Stimulated activated CD8-positive, alpha-beta memory T cell treated with anti-CD3 and anti-CD28 coated beads, Interleukin-2, amount 100 ng/mL, for 48 hours (primary cell): Measurements from ENCODE around the gene ANO6.
"Not testable (repeated sequence)": the region's sequence is repeated elsewhere in the genome, so short reads cannot be mapped to it uniquely, and the experiment has no call there.

Experiments used
- DNase-seq, 2 donors: peaks; one replicate each; pipeline ENCODE4 v3.0.0-alpha.2; 2020; ENCODE audit warnings: low read depth in 2 of 2

Gene ANO6, protein sequence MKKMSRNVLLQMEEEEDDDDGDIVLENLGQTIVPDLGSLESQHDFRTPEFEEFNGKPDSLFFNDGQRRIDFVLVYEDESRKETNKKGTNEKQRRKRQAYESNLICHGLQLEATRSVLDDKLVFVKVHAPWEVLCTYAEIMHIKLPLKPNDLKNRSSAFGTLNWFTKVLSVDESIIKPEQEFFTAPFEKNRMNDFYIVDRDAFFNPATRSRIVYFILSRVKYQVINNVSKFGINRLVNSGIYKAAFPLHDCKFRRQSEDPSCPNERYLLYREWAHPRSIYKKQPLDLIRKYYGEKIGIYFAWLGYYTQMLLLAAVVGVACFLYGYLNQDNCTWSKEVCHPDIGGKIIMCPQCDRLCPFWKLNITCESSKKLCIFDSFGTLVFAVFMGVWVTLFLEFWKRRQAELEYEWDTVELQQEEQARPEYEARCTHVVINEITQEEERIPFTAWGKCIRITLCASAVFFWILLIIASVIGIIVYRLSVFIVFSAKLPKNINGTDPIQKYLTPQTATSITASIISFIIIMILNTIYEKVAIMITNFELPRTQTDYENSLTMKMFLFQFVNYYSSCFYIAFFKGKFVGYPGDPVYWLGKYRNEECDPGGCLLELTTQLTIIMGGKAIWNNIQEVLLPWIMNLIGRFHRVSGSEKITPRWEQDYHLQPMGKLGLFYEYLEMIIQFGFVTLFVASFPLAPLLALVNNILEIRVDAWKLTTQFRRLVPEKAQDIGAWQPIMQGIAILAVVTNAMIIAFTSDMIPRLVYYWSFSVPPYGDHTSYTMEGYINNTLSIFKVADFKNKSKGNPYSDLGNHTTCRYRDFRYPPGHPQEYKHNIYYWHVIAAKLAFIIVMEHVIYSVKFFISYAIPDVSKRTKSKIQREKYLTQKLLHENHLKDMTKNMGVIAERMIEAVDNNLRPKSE

DNA sequence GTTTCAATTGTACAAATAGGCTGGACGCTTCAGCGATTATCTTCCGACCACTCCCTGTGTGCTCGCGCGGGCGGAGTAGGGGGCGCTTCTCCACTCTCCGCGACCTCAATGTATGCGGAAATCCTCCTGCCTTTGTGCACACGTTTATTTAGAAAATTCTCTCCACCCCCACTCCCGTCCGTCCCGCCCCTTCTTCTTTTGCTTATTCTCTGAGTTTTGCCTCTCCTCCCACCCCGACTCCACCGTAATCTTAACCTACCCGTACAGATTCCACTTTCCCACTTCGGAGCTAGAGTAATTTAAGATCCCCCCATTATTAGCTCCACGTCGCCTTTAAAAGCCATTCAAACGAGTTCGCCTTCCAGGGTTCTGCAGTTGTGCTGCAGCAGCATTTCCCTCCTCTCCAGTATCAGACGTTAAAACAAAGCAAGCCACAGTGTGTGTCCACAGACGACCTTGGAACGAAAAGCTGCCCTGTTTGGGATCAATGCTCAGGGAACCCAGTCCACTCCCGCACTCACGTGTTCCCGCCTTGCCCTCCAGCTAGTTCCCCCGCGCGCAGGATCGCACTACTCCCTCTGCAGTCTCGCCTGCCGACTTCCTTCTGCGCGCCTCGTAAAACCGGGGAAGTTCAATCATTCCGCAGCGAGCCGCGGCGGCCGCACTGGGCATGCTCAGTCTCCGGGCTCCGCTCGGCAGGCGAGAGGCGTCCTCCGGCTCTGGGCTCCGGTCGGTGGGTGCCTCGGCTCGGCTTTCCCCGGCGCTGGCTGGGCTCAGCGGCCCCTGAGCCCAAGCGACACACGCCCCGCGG lies at the start of gene ANO6:
TSS of gene ANO6 (plus strand) at position 677 of the 811 bp plus-strand sequence. CDS start 227 bp downstream, outside the sequence.
- DNase-seq, result peak; percentile 65 to 78

GRCh38 chr12:45168976-45169375 lies 46.9 kb upstream of the ANO6 start:
- no peak for DNase-seq

DNA sequence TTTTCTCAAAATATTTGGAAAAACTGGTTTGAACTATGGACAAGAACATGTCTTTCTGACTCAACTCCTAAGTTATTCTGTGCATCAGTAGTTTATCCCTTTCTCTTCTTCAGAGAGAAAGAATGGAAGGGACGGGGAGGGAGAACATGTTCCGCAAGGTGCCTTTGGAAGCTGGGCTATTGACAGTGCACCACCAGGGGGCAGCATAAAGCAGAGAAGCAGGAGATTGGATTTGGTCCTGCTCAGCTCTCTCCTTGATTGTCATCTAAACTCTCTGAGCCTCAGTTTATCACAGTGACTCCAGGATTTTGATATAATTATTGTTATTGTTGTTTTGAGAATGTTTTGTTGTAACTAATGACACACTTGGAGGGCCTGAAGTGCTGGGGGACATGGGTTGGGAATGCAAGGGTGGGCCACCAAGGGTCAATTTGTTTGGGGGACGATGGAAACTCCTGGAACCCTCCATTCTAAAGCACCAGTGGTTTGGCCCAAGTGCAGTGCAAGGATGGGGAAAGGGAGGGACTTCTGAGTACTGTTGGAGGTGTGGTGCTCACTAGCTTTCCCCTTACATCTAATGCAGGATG lies 45.3 kb upstream of the ANO6 start:
- DNase-seq, result peak; percentile 70 to 74

- DNase-seq, result not testable (repeated sequence)
These were observed 42.6 kb upstream of the ANO6 start for GRCh38 chr12:45173293-45173692.

GRCh38 chr12:45174595-45174994 lies 41.3 kb upstream of the ANO6 start:
- DNase-seq, result no peak

DNA sequence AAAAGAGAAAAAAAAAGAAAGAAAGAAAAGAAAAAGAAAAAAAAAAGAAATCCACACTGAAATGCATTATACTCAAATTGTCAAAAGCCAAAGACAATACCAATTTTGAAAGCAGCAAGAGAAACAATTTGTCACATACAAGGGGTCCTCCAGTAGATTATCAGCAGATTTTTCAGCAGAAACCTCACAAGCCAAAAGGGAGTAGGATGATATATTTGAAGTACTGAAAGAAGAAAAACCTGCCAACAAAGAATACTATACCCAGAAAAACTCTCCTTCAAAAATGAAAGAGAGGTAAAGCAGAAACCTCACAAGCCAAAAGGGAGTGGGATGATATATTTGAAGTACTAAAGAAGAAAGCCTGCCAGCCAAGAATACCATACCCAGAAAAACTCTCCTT lies 37.1 kb upstream of the ANO6 start:
- no peak for DNase-seq

GRCh38 chr12:45182511-45182910 lies 33.4 kb upstream of the ANO6 start:
- DNase-seq, result no peak

GRCh38 chr12:45183246-45183645 lies 32.6 kb upstream of the ANO6 start:
- DNase-seq, result no peak

- no peak for DNase-seq
These were observed 31.5 kb upstream of the ANO6 start for GRCh38 chr12:45184147-45184963.

- no peak for DNase-seq
These were observed 29.1 kb upstream of the ANO6 start for GRCh38 chr12:45186762-45187161.

GRCh38 chr12:45189766-45190403 lies 26.0 kb upstream of the ANO6 start:
- no peak for DNase-seq

DNA sequence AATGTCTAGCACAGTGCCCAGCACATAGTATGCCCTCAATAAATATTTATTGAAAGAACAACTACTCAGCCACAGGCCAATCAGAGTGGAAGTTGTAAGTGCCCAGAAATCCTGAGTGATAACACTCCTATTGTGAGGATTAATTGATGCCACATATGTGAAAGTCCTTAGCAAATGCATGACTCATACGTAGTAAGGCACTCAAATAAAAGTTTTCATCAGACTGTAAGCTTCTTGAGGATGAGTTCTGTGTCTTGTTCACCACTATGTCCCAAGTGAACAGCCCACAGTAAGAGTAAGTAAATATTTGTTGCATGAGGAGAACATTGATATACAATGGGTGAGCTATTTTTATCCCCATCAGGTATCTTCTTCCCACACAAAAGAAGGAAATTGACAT lies 24.7 kb upstream of the ANO6 start:
- DNase-seq, result no peak

GRCh38 chr12:45192707-45193106 lies 23.2 kb upstream of the ANO6 start:
- no peak for DNase-seq

DNA sequence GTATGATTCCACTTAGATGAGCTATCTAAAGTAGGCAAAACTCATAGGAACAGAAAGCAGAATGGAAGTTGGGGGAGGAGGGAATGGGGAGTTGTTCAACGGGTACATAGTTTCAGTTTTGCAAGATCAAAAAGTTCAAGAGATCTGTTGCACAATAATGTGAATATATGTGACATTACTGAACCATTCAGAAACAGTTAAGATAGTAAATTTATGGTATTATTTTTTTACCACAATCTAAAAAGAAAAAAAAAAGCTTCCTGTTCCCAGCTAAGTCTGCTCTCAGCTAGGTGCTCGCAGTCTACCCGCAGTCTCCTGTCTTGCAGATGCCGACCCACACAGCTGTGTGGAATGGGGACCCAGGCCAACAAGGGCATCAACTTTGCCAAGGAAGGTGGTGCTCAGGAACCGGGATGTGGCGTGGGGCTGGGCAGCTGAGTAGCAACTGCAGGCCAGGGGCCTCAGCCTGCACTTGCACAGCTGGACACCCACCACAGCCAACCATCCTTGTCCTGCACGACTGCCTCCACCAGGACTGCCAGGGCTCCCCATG lies 15.3 kb upstream of the ANO6 start:
- no peak for DNase-seq

- DNase-seq, result no peak
These were observed 12.1 kb upstream of the ANO6 start for GRCh38 chr12:45203767-45204166.

GRCh38 chr12:45204757-45205156 lies 11.1 kb upstream of the ANO6 start:
- DNase-seq, result no peak

GRCh38 chr12:45205165-45205825 lies 10.6 kb upstream of the ANO6 start:
- DNase-seq, result no peak

DNA sequence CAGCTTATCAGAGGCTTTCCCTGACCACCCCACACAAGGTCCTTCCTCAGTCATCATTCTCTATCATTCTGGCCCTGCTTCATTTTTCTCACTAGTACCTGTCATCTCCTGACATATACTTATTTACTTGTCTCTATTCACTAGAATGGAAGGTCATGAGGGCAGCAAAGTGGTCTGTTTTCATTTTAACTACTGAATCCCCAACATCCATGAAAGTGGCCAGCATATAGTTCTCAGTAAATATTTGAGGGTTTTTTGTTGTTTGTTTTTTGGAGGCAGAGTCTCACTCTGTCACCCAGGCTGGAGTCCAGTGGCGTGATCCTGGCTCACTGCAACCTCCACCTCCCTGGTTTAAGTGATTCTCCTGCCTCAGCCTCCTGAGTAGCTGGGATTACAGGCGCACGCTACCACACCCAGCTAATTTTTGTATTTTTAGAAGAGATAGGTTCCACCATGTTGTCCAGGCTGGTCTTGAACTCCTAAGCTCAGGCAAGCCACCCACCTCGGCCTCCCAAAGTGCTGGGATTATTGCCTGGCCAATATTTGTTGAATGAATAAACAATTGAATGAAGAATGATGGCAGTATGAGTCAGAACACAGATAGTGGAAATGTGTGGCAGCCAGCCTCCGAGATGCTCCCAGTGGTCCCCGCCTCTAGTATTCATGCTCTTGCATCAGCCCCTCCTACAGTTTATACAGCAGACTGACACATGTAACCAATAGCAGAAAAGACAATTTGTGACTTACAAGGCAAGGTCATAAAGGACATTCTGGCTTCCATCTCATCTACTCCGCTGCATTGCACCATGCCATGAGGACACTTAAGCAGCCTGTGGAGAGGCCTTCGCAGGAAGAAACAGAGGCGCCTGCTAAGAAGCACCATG lies 7.0 kb upstream of the ANO6 start:
- DNase-seq, result no peak
